Endometrium (tissue), 2 donors: ENCODE results near the gene ZNF350.
A peak's percentile ranks its signal among the peaks of the same experiment; 100 is the strongest.
"Not testable (repeated sequence)": the region's sequence is repeated elsewhere in the genome, so short reads cannot be mapped to it uniquely, and the experiment has no call there.

Experiments used
- FAIRE-seq: peaks from 2 replicates; lab custom pipeline; 2012; peaks lifted over from hg19 to GRCh38; lab: Jason Lieb, UNC
- donor health status: control.
- donor health status: control.

ZNF350 gene

GRCh38 chr19:51986309-51987291, at the start of gene ZNF350:
TSS of gene ZNF350 (minus strand) at chr19:51986840. CDS start at chr19:51974360, 12,480 bp downstream.
- FAIRE-seq = peak; percentile 96

- FAIRE-seq = no peak
Observed at GRCh38 chr19:52034051-52034728, 47.5 kb upstream of the ZNF350 start.

- FAIRE-seq = no peak
Observed at GRCh38 chr19:52028780-52029123, 42.1 kb upstream of the ZNF350 start.

DNA sequence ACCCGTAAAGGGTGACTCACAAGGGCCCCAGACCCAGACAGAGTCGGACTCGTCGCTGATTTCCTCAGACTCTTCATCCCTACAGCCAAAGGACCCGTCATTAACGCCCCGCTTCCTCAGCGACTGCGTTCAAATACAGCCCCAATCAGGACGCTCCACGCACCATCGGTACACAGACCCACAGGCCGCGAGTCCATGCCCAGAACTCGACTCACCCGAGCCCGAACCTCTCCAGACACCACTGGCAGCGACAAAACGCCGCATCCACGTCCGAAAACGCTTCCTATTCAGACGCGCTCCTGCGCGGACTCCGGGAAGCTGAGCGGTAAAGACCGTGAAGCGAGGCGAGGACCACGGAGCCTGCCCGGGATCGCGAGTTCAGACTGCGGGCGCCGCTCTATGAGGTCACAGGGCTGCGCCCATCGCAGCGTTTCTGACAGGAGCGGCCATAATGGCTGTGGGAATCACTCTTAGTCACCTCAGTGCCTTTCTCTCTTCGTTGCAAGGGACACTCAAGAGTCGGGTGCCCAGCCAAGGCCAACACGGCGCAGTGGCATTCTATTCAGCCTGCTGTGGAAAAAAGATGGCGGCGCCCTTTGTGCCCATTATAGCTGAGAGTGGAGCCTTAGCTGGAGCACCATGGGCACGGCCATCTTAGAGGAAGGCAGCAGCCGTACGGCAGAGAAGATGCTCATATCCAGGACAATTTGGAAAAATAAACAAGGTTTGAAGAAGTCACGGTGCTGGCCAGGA, 41.6 kb upstream of the ZNF350 start, which contains the start of gene ZNF614:
ZNF614 (minus strand) TSS at position 353 of the 753 bp plus-strand sequence. CDS start 2,634 bp downstream, outside the sequence.
- no peak for FAIRE-seq

GRCh38 chr19:52026255-52026990, 39.8 kb upstream of the ZNF350 start:
- FAIRE-seq = not testable (repeated sequence)

- not testable (repeated sequence) for FAIRE-seq
Observed at GRCh38 chr19:52024478-52024877, 37.8 kb upstream of the ZNF350 start.

- FAIRE-seq = no peak
Observed at GRCh38 chr19:52022193-52022592, 35.6 kb upstream of the ZNF350 start.

DNA sequence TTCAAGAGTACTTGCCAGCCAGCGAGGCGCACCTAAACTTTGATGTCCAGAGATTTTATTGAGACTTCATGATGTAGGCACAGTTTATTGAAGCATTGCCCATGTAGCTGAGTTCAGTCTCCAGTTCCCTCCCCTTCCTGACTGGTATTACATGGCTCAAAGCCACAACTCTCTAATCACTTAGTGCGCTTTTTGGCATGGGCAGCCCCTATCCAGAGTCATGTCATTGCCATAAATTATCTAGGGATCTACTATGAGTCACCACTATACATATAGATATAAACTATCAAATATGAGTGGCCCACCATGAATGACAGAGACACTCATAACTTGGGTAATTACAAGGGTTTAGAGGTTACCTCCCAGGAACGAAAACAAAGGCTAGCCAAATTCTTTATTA, 33.9 kb upstream of the ZNF350 start:
- FAIRE-seq = no peak

- no peak for FAIRE-seq
Observed at GRCh38 chr19:52010674-52011073, 24.0 kb upstream of the ZNF350 start.

- no peak for FAIRE-seq
Observed at GRCh38 chr19:52007806-52008557, 21.3 kb upstream of the ZNF350 start, which contains the start of gene ZNF615. TSS of gene ZNF615 (minus strand) at chr19:52008211. CDS start at chr19:52003711, 4,500 bp downstream.

- no peak for FAIRE-seq
Observed at GRCh38 chr19:52007451-52007805, 20.8 kb upstream of the ZNF350 start.

GRCh38 chr19:51994048-51994644, 7.5 kb upstream of the ZNF350 start:
- FAIRE-seq = no peak

DNA sequence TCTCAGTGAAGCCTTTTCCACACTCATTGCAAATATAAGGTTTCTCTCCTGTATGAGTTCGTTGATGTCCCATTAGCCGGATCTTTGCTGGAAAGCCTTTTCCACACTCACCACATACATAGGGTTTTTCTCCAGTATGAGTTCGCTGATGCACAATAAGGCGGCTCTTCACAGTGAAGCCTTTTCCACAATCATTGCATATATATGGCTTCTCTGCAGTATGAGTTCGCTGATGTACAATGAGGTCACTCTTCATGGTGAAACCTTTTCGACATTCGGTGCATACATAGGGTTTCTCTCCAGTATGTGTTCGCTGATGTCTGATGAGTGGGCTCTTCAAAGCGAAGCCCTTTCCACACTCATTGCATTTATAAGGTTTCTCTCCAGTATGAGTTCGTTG, 6.8 kb upstream of the ZNF350 start:
- FAIRE-seq = no peak

DNA sequence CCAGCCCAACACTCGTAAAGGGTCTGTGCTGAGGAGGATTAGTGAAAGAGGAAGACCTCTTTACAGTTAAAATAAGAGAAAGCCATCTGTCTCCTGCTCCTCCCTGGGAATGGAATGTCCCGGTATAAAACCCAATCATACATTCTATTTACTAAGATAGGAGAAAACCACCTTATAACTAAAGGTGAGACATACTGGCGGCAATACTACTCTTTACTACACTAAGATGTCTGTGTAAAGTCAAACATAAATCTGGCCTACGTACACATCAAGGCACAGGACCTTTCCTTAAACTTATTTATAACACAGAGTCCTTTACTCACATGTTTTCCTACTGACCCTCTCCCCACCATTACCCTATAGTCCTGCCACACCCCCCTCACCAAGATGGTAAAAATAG, 3.3 kb downstream of the ZNF350 start:
- no peak for FAIRE-seq

- not testable (repeated sequence) for FAIRE-seq
Observed at GRCh38 chr19:51980926-51981325, 5.7 kb downstream of the ZNF350 start.

DNA sequence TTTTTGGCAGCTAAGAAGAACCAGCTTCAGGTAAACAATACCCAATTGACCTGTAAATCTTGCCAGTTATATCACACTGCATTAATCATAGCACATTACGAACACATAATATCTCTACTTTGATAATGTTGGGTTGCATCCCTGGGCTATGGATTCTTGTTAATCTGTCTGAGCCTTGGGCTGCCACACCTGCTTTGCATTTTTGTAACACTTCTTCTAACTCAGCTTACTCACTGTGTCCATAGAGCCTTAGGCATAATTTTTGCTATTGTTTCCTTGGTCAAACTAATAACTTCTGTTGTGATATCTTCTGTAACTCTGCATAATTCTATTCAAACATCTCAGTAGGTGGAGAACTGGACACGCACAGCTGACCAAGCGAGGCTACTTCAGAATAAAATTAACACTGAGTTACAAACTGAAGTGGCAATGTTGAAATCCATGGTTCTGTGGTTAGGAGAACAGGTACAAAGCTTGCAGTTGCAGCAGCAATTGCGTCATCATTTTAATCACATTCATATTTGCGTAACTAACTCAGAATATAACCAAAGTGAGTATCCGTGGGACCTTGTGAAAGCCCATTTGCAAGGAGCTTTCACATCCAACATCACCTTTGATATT, 6.4 kb downstream of the ZNF350 start:
- FAIRE-seq = no peak

- FAIRE-seq = no peak
Observed at GRCh38 chr19:51978882-51979281, 7.8 kb downstream of the ZNF350 start.

GRCh38 chr19:51977346-51977745, 9.3 kb downstream of the ZNF350 start:
- FAIRE-seq = no peak

DNA sequence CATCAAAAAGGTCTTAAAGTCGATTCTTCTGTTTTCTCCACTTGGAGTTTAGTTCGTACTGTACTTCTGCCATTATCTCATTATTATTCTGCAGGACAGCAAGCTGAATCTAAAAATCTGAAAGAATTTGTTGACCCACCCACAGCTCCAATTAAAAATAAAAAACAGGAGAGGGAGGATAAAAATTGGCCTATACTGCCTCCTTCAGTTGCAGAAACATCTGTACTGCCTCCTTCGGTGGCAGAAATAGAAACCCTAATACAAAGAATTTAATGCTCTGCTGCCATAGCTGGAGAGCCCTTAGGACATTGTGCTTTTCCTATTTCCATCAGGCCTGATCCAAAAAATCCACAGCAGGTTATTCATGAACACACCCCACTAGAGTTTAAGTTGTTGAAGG, 9.8 kb downstream of the ZNF350 start:
- no peak for FAIRE-seq

DNA sequence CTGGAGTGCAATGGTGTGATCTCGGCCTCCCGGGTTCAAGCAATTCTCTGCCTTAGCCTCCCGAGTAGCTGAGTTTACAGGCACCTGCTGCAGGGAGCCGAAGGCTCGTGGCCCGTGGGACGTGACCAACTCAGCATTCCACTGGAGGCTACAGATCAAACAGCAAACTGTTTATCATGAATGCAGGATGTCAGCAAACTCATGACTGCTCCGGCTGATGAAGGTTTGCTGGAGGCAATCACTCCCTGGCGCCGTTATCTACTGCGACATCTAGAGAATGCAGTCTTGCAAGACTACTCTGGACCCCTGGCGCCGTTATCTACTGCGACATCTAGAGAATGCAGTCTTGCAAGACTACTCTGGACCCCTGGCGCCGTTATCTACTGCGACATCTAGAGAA, 10.9 kb downstream of the ZNF350 start:
- not testable (repeated sequence) for FAIRE-seq
